Measurements from ENCODE around the gene VSTM4.

DNA sequence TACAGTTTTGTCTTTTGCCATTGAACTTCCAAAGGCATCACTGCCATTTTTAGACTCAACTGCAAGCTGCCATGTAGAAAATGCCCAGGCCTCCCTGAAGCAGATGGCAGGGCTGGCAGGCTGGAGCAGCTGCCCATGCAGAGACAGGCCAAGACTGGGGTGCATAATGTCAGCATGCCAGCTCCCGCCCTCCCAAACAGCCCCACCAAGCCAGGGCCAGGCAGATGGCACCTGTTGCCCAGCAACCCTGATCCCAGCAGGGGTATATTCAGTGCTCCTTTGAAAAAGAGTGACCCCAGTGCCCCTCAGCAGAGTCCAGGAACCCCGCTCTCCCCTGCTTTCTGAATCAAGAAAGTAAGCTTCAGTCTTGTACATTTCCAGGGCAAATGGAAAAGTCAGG is 32.6 kb downstream of the VSTM4 start:
- TF ChIP-seq, protein P1, sequence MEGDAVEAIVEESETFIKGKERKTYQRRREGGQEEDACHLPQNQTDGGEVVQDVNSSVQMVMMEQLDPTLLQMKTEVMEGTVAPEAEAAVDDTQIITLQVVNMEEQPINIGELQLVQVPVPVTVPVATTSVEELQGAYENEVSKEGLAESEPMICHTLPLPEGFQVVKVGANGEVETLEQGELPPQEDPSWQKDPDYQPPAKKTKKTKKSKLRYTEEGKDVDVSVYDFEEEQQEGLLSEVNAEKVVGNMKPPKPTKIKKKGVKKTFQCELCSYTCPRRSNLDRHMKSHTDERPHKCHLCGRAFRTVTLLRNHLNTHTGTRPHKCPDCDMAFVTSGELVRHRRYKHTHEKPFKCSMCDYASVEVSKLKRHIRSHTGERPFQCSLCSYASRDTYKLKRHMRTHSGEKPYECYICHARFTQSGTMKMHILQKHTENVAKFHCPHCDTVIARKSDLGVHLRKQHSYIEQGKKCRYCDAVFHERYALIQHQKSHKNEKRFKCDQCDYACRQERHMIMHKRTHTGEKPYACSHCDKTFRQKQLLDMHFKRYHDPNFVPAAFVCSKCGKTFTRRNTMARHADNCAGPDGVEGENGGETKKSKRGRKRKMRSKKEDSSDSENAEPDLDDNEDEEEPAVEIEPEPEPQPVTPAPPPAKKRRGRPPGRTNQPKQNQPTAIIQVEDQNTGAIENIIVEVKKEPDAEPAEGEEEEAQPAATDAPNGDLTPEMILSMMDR (IDR thresholded peaks at IDR 0.05): no peak
- TF ChIP-seq POLR2AphosphoS5 (IDR thresholded peaks at IDR 0.05; ENCODE audit: low read depth, low read length) (no peak), TCF7L2 (IDR thresholded peaks at IDR 0.05; ENCODE audit: low read depth, low read length) (no peak)
- TF ChIP-seq, protein P2, sequence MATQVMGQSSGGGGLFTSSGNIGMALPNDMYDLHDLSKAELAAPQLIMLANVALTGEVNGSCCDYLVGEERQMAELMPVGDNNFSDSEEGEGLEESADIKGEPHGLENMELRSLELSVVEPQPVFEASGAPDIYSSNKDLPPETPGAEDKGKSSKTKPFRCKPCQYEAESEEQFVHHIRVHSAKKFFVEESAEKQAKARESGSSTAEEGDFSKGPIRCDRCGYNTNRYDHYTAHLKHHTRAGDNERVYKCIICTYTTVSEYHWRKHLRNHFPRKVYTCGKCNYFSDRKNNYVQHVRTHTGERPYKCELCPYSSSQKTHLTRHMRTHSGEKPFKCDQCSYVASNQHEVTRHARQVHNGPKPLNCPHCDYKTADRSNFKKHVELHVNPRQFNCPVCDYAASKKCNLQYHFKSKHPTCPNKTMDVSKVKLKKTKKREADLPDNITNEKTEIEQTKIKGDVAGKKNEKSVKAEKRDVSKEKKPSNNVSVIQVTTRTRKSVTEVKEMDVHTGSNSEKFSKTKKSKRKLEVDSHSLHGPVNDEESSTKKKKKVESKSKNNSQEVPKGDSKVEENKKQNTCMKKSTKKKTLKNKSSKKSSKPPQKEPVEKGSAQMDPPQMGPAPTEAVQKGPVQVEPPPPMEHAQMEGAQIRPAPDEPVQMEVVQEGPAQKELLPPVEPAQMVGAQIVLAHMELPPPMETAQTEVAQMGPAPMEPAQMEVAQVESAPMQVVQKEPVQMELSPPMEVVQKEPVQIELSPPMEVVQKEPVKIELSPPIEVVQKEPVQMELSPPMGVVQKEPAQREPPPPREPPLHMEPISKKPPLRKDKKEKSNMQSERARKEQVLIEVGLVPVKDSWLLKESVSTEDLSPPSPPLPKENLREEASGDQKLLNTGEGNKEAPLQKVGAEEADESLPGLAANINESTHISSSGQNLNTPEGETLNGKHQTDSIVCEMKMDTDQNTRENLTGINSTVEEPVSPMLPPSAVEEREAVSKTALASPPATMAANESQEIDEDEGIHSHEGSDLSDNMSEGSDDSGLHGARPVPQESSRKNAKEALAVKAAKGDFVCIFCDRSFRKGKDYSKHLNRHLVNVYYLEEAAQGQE (IDR thresholded peaks at IDR 0.05; ENCODE audit: insufficient read depth in 1 of 2, low read depth in 2 of 2, low read length in 1 of 2): no peak
